AG09319 (cell line): ENCODE results near the gene LGALS4.

Experiments
- DNase-seq: peaks from one replicate; pipeline ENCODE4 v3.0.0-alpha.2; 2010; ENCODE audit warnings: low read depth; ENCODE audit errors: extremely low read depth
- CTCF ChIP-seq: IDR thresholded peaks from 2 replicates; pipeline ENCODE4 v1.5.1; 2011; ENCODE audit warnings: low read depth, mild to moderate bottlenecking, inconsistent platforms, low read length, moderate library complexity

The LGALS4 gene

DNA sequence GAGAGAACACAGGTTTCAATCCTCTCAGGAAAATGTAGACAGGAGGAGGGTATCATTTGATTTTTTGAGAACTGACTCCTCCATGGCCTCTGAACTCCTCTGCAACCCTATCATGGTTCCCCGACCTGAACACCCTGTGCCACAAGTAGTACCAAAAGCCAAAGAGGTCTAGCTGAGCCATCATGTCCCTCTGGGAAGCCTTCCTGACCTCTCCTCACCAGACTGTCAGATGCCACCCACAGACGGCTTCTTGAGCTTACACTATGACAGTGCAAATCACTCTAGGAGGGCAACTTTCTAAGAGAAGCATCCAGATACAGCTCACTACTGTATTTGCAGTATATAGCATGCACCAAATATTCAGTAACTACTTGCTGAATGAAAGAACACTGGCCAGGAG, 33.4 kb upstream of the LGALS4 start:
- DNase-seq: no peak
- TF ChIP-seq CTCF: no peak

- DNase-seq: no peak
- no peak for TF ChIP-seq CTCF
Observed at GRCh38 chr19:38845374-38846024, 32.8 kb upstream of the LGALS4 start.

DNA sequence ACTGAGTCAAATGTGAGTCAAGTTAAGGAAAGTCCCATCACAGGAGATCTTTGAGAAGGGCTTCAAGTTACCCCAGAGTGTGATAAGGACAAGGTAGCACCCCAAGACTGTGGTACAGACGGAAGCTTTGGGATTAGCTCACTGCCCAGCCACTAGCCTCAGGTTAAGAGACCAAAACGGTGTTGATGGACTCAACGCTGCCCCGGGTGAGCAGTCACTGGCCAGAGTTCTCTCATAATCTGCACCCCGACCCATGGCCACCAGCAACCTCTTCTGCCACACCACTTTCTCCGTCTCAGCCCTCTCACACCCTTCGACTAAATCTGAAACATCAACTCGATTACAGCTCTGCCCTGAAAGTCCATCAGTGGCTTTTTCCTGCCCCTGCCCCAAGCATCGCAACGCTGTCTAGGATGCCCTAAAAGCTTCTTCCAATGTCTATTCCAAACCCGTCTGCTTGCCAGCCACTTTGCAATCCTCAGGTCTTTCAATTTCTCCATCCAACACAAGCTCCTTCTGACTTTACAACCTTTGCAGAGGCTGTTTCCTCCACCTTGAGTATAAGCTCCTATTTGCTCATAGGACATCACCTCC, 31.4 kb upstream of the LGALS4 start:
- no peak for TF ChIP-seq CTCF
- no peak for DNase-seq

- no peak for DNase-seq
- no peak for TF ChIP-seq CTCF
Observed at GRCh38 chr19:38843175-38843758, 30.5 kb upstream of the LGALS4 start.

DNA sequence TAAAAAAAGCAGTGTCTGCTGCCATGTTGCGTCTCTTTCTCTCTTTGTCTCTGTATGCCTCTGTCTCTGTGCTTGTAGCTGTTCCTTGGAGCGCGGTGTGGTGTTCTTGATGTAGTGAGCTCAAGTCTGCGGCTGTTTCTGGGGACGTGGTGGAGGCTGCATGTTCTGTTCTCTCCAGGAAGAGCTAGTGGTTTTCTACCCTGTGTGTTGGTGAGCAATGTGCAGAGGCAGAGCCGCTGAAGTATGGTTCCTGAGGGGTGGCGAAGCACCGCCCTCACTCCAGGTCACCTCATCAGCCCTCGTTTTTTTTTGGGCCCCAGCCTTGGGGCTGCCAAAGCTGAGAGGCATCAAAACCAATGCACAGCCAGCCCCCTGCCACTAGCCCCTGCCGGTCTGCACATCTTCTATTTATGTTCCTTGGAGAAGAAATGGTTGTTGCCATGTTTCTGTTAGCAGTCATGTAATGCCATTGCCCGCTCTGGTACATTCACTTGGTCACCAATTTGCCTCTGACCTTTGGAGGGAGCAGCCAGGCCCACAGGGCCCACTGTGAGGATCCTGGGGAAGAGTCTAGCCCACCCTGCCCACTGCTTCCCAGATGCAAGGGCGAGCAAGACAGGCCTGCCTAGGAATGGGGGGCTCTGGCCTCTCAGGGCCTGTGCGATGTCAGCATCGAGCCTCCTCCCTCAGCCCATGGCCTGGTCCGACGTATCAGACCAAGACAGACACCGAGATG, 29.9 kb upstream of the LGALS4 start:
- TF ChIP-seq CTCF: no peak
- DNase-seq: no peak

DNA sequence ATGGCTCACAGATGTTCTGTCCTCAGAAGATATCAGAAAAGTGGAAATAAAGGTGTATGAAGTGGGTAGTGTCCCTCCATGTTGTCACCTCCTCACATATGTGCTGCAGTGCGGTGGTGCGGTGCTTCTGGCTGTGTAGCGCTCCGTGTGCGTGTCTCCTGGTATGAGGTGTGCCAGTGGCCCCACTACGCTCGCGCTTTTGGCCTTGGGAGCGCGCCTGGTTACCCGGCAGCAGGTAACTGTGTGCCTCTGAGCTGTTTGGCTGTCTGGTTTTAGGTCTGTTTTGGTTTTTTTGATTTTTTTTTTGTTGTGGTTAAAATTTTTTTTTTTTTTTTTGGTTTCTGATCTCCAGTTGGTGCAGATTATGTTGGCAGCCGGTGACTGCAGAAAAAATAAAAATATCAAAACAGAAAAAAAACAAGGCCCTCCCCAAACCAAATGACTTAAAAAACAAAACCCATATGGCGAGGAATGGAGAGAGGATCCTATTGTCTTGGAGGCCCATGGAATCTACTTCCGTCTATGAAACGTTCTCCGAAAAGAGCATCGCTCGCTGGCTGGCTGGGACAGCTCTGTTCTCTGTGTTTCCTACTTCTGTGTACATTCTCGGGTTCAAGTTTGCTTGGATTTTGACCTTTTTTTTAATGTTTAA, 29.2 kb upstream of the LGALS4 start:
- DNase-seq: no peak
- no peak for TF ChIP-seq CTCF
